ENCODE data around the gene MYNN.

- TF ChIP-seq CTCF (conservative IDR thresholded peaks at IDR 0.05; ENCODE audit: low read depth, low read length) (no peak), EZH2 (IDR thresholded peaks at IDR 0.05; ENCODE audit: borderline replicate concordance, low read depth, low read length, poor library complexity, severe bottlenecking) (no peak)
Observed at GRCh38 chr3:169813278-169813677, 40.1 kb downstream of the MYNN start.

Data from A673 (cell line).